Keratinocyte (primary cell): Measurements from ENCODE around the gene PLEKHA8. TPM values are rescaled to one million over a fixed set of nuclear protein-coding genes. Genes with fewer than 3 reads are reported as not detected.

Experiments used
- DNase-seq: peaks from one replicate; pipeline ENCODE4 v3.0.0-alpha.2; 2011; ENCODE audit warnings: low read depth, missing footprints, low spot score
- FAIRE-seq: peaks from 2 replicates; lab custom pipeline; 2011; peaks lifted over from hg19 to GRCh38; lab: Jason Lieb, UNC
- H2AFZ ChIP-seq: 2 replicates; pipeline ENCODE4 v1.6.0; 2012; ENCODE audit warnings: low read length, control low read depth, inconsistent platforms; ENCODE audit not compliant: control insufficient read depth
- H3K27ac ChIP-seq: 2 replicates; pipeline ENCODE4 v1.5.1; 2011; ENCODE audit warnings: low read length; ENCODE audit not compliant: control insufficient read depth, insufficient read depth
- H3K27me3 ChIP-seq: 3 replicates; pipeline ENCODE4 v1.6.0; 2011; ENCODE audit warnings: low read length; ENCODE audit not compliant: control insufficient read depth, insufficient read depth; ENCODE audit errors: extremely low read depth
- H3K36me3 ChIP-seq, 2 experiments: 2 replicates in 1 of 2; 3 replicates in 1 of 2; pipeline ENCODE4 v1.5.1; 2011; ENCODE audit warnings: low read length in 2 of 2, mild to moderate bottlenecking in 1 of 2; ENCODE audit not compliant: control insufficient read depth in 2 of 2, insufficient read depth in 2 of 2; ENCODE audit errors: extremely low read depth in 1 of 2
- H3K4me1 ChIP-seq: 3 replicates; pipeline ENCODE4 v1.5.1; 2011; ENCODE audit warnings: low read length; ENCODE audit not compliant: control insufficient read depth, insufficient read depth; ENCODE audit errors: extremely low read depth
- H3K4me2 ChIP-seq: 3 replicates; pipeline ENCODE4 v1.6.0; 2011; ENCODE audit warnings: low read depth, low read length; ENCODE audit not compliant: control insufficient read depth, insufficient read depth; ENCODE audit errors: extremely low read depth
- H3K4me3 ChIP-seq, 3 experiments: fragments of 200-600 bp in 1 of 3; sonication (generic) in 1 of 3; 2 replicates in 2 of 3; 3 replicates in 1 of 3; pipeline ENCODE4 v1.5.1; 2011 to 2016; ENCODE audit warnings: low read length in 3 of 3, mild to moderate bottlenecking in 3 of 3, control low read depth in 2 of 3, inconsistent platforms in 1 of 3, low read depth in 1 of 3, mixed read lengths in 1 of 3, mixed run types in 1 of 3, moderate library complexity in 1 of 3; ENCODE audit not compliant: control insufficient read depth in 2 of 3, insufficient read depth in 2 of 3; ENCODE audit errors: extremely low read depth in 1 of 3
- H3K79me2 ChIP-seq: 2 replicates; pipeline ENCODE4 v1.6.0; 2012; ENCODE audit warnings: low read length; ENCODE audit not compliant: control insufficient read depth, insufficient read depth
- H3K9ac ChIP-seq: 3 replicates; pipeline ENCODE4 v1.6.0; 2011; ENCODE audit warnings: low read length; ENCODE audit not compliant: control insufficient read depth, insufficient read depth; ENCODE audit errors: extremely low read depth
- H3K9me1 ChIP-seq: 3 replicates; pipeline ENCODE4 v1.6.0; 2011; ENCODE audit warnings: low read length; ENCODE audit not compliant: control insufficient read depth, insufficient read depth; ENCODE audit errors: extremely low read depth
- H3K9me3 ChIP-seq: 2 replicates; pipeline ENCODE4 v1.5.1; 2012; ENCODE audit warnings: low read depth, low read length; ENCODE audit not compliant: control insufficient read depth
- H4K20me1 ChIP-seq: 3 replicates; pipeline ENCODE4 v1.6.0; 2011; ENCODE audit warnings: low read length; ENCODE audit not compliant: control insufficient read depth, insufficient read depth; ENCODE audit errors: extremely low read depth
- EZH2 ChIP-seq: IDR thresholded peaks from one replicate; pipeline ENCODE4 v1.6.1; 2012; ENCODE audit warnings: inconsistent platforms, mild to moderate bottlenecking, low read length, moderate library complexity
- dilution Hi-C: fragments of 300-500 bp; cut with MboI; formaldehyde crosslinking; loops from one replicate; pipeline ENCODE4 v1.7.0; 2020; ENCODE audit warnings: low sequenced_read_pairs; ENCODE audit not compliant: extremely low pct_ligation_motif_present
- polyA plus RNA-seq, 5 experiments: library from polyadenylated mRNA; depleted of rRNA in 3 of 5; stranded (reverse) in 3 of 5; stranded (forward) in 1 of 5; unstranded in 1 of 5; fragments of >200 nt; gene quantifications; 1 replicate in 1 of 5; 2 replicates in 3 of 5; 3 replicates in 1 of 5; pipeline versions ENCODE4 v1.2.1 to v1.2.3, GENCODE V29; 2011 to 2012; ENCODE audit warnings: missing spikeins in 2 of 5, low read depth in 1 of 5, low replicate concordance in 1 of 5
- TF ChIP-seq, protein P1 (sequence below), 3 experiments: IDR thresholded peaks in 1 of 3; conservative IDR thresholded peaks in 1 of 3; optimal IDR thresholded peaks in 1 of 3; 2 replicates in 2 of 3; 3 replicates in 1 of 3; pipeline versions ENCODE3 to v1.5.1; 2011; ENCODE audit warnings: low read length in 3 of 3, mild to moderate bottlenecking in 3 of 3, moderate library complexity in 2 of 3, control low read depth in 1 of 3, inconsistent platforms in 1 of 3; ENCODE audit not compliant: insufficient read depth in 2 of 3; ENCODE audit errors: extremely low read depth in 1 of 3

Gene PLEKHA8
- polyA plus RNA-seq, 1 donor (not counting 4 experiments of a cell fraction or from before 2014, with no cell fraction given) = 9.6 TPM

DNA sequence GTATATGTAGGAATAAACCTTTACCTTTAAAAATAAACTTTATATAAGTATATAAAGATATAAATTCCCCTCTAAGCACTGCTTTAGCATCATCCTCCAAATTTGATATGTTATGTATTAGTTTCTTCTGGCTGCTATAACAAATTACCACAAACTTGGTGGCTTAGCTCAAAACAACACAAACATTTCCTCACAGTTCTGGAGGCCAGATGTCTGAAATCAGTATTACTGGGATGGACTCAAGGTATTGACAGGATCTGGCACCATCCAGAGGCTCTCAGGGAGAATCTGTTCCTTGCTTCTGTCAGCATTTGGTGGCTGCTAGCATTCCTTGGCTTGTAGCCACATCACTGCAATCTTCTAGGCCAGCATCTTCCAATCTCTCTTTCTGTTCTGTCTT lies 31.9 kb upstream of the PLEKHA8 start:
- H3K9me1 ChIP-seq = no peaks in the 10 kb centered on the region
- no peaks in the 10 kb centered on the region for H3K27me3 ChIP-seq
- no peak overlapping the region for H2AFZ ChIP-seq
- H3K4me2 ChIP-seq = no peak overlapping the region
- TF ChIP-seq, protein P1, sequence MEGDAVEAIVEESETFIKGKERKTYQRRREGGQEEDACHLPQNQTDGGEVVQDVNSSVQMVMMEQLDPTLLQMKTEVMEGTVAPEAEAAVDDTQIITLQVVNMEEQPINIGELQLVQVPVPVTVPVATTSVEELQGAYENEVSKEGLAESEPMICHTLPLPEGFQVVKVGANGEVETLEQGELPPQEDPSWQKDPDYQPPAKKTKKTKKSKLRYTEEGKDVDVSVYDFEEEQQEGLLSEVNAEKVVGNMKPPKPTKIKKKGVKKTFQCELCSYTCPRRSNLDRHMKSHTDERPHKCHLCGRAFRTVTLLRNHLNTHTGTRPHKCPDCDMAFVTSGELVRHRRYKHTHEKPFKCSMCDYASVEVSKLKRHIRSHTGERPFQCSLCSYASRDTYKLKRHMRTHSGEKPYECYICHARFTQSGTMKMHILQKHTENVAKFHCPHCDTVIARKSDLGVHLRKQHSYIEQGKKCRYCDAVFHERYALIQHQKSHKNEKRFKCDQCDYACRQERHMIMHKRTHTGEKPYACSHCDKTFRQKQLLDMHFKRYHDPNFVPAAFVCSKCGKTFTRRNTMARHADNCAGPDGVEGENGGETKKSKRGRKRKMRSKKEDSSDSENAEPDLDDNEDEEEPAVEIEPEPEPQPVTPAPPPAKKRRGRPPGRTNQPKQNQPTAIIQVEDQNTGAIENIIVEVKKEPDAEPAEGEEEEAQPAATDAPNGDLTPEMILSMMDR (optimal IDR thresholded peaks at IDR 0.05 in 1 of 3, IDR thresholded peaks at IDR 0.05 in 1 of 3, conservative IDR thresholded peaks at IDR 0.05 in 1 of 3; ENCODE audit: extremely low read depth in 1 of 3, insufficient read depth in 2 of 3, low read length in 3 of 3) = no peak
- no peak for TF ChIP-seq EZH2
- H3K9ac ChIP-seq = no peak overlapping the region
- DNase-seq (no peak), FAIRE-seq (no peak)
- no peaks in the 10 kb centered on the region for H3K79me2 ChIP-seq
- no peaks in the 10 kb centered on the region for H3K4me1 ChIP-seq
- no peaks in the 10 kb centered on the region for H4K20me1 ChIP-seq
- dilution Hi-C loops = no loop called here
- H3K9me3 ChIP-seq = peaks cover 2% of the 10 kb centered on the region
- no peak overlapping the region for H3K4me3 ChIP-seq
- no peaks in the 10 kb centered on the region for H3K36me3 ChIP-seq
- H3K27ac ChIP-seq = no peak overlapping the region

DNA sequence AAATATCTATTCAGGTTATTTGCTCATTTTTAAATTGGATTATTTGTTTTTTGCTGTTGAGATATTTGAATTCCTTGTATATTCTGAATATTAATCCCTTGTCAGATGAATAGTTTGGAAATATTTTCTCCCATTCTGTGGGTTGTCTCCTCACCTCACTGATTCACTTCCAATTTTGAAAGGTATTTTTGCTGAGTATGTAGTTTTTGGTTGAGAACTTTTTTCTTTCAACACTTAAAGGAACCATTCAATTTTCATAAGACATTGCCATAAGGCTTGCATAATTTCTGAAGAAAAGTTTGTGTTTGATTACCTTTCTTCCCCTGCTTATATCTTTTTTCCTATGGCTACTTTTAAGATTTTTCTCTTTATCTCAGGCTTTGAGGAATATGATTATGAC lies 29.7 kb upstream of the PLEKHA8 start:
- H3K27me3 ChIP-seq = no peaks in the 10 kb centered on the region
- no peak overlapping the region for H3K9ac ChIP-seq
- H3K4me1 ChIP-seq = no peaks in the 10 kb centered on the region
- H3K4me2 ChIP-seq = no peak overlapping the region
- no peak overlapping the region for H3K27ac ChIP-seq
- no peak overlapping the region for H2AFZ ChIP-seq
- DNase-seq = no peak
- TF ChIP-seq, protein P1 (optimal IDR thresholded peaks at IDR 0.05 in 1 of 3, IDR thresholded peaks at IDR 0.05 in 1 of 3, conservative IDR thresholded peaks at IDR 0.05 in 1 of 3; ENCODE audit: extremely low read depth in 1 of 3, insufficient read depth in 2 of 3, low read length in 3 of 3) = no peak
- TF ChIP-seq EZH2 = no peak
- FAIRE-seq = no peak
- H4K20me1 ChIP-seq = no peaks in the 10 kb centered on the region
- no peaks in the 10 kb centered on the region for H3K79me2 ChIP-seq
- H3K9me1 ChIP-seq = no peaks in the 10 kb centered on the region
- no peaks in the 10 kb centered on the region for H3K36me3 ChIP-seq
- no peak overlapping the region for H3K4me3 ChIP-seq
- dilution Hi-C loops = no loop called here
- H3K9me3 ChIP-seq = peaks cover 2% of the 10 kb centered on the region
